GM12878 (cell line): Measurements from ENCODE around the gene LTBP2. TPM values are rescaled to one million over a fixed set of nuclear protein-coding genes. Genes with fewer than 3 reads are reported as not detected.

Source experiments
- ATAC-seq: fragments of 200-7000 bp; cut with Tn5 transposase; 3 replicates; pipeline ENCODE4 v1.9.1; 2020; ENCODE audit warnings: mild to moderate bottlenecking, moderate library complexity
- BruUV-seq: library from RNA; stranded (reverse); fragments of 400-500 nt; replicated peaks from 2 replicates; lab custom pipeline; 2021; lab: Mats Ljungman, UMichigan
- CTCF ChIA-PET: fragments of 300-600 bp; sonication (Branson Sonifier 250); formaldehyde crosslinking; extraction: SDS; loops from one replicate; lab custom pipeline; 2021; ENCODE audit warnings: inconsistent platforms; lab: Yijun Ruan, JAX
- POLR2A ChIA-PET: fragments of 350-600 bp; formaldehyde crosslinking; extraction: SDS; loops from one replicate; lab custom pipeline; 2021; ENCODE audit warnings: inconsistent platforms; lab: Charles Lee
- RAD21 ChIA-PET: fragments of 300-600 bp; sonication (Branson Sonifier 250); formaldehyde crosslinking; loops from one replicate; lab custom pipeline; 2023; ENCODE audit warnings: antibody characterized with exemption; ENCODE audit not compliant: unreplicated experiment; lab: Charles Lee
- SMC1A ChIA-PET: fragments of 300-600 bp; sonication (Branson Sonifier 250); formaldehyde crosslinking; loops from one replicate; lab custom pipeline; 2023; ENCODE audit not compliant: unreplicated experiment, uncharacterized antibody; lab: Charles Lee
- DNase-seq: peaks from one replicate; pipeline ENCODE4 v3.0.0-alpha.2; 2011; ENCODE audit warnings: low read depth, low spot score
- FAIRE-seq: peaks from 3 replicates; lab custom pipeline; 2011; peaks lifted over from hg19 to GRCh38; lab: Jason Lieb, UNC
- H2AFZ ChIP-seq: 2 replicates; pipeline ENCODE4 v1.6.0; 2011; ENCODE audit warnings: low read depth, low read length, control low read depth; ENCODE audit not compliant: control insufficient read depth
- H3K27ac ChIP-seq: 2 replicates; pipeline ENCODE4 v1.5.1; 2011; ENCODE audit warnings: control low read depth; ENCODE audit not compliant: control insufficient read depth, insufficient read depth
- H3K27me3 ChIP-seq, 2 experiments: replicated peaks in 1 of 2; 2 replicates each; pipeline versions ENCODE4 v1.6.0 to v1.6.1; 2011; ENCODE audit warnings: low read length in 1 of 2; ENCODE audit not compliant: control insufficient read depth in 2 of 2, insufficient read depth in 2 of 2
- H3K36me3 ChIP-seq, 2 experiments: 2 replicates each; pipeline ENCODE4 v1.5.1; 2011; ENCODE audit warnings: low read length in 1 of 2; ENCODE audit not compliant: control insufficient read depth in 2 of 2, insufficient read depth in 2 of 2
- H3K4me1 ChIP-seq: 2 replicates; pipeline ENCODE4 v1.6.1; 2011; ENCODE audit warnings: mild to moderate bottlenecking, low read length, moderate library complexity, mixed read lengths; ENCODE audit not compliant: control insufficient read depth, insufficient read depth
- H3K4me2 ChIP-seq: 2 replicates; pipeline ENCODE4 v1.6.0; 2011; ENCODE audit warnings: control low read depth; ENCODE audit not compliant: control insufficient read depth, insufficient read depth
- H3K4me3 ChIP-seq: fragments of 200-600 bp; sonication (generic); 2 replicates; pipeline ENCODE4 v1.5.1; 2016
- H3K79me2 ChIP-seq: 2 replicates; pipeline ENCODE4 v1.6.0; 2011; ENCODE audit warnings: low read length; ENCODE audit not compliant: control insufficient read depth, insufficient read depth
- H3K9ac ChIP-seq: 2 replicates; pipeline ENCODE4 v1.8.0; 2011; ENCODE audit warnings: low read length, control low read depth, mixed read lengths; ENCODE audit not compliant: control insufficient read depth, insufficient read depth
- H3K9me3 ChIP-seq: replicated peaks from 3 replicates; pipeline ENCODE4 v1.5.1; 2011; ENCODE audit warnings: mild to moderate bottlenecking, low read length; ENCODE audit not compliant: control insufficient read depth, insufficient read depth
- H4K20me1 ChIP-seq: 2 replicates; pipeline ENCODE4 v1.6.0; 2011; ENCODE audit not compliant: control insufficient read depth, insufficient read depth
- BMI1 ChIP-seq: fragments of 450-650 bp; IDR thresholded peaks from 2 replicates; pipeline ENCODE4 v1.6.1; 2016; ENCODE audit warnings: mild to moderate bottlenecking, moderate library complexity, borderline replicate concordance
- CHD1 ChIP-seq: IDR thresholded peaks from 2 replicates; pipeline ENCODE4 v1.6.1; 2012; ENCODE audit warnings: low read depth, low read length, improper control_type of control experiment
- DPF2 ChIP-seq: fragments of 450-650 bp; IDR thresholded peaks from 2 replicates; pipeline ENCODE4 v1.6.1; 2017; ENCODE audit warnings: mild to moderate bottlenecking
- EGR1 ChIP-seq, 2 experiments: IDR thresholded peaks; 1 replicate in 1 of 2; 2 replicates in 1 of 2; pipeline ENCODE4 v1.6.1; 2011 to 2012; ENCODE audit warnings: low read depth in 2 of 2, low read length in 2 of 2, borderline replicate concordance in 1 of 2, mild to moderate bottlenecking in 1 of 2, moderate library complexity in 1 of 2
- HDGF ChIP-seq: fragments of 450-650 bp; IDR thresholded peaks from 2 replicates; pipeline ENCODE4 v1.6.1; 2016; ENCODE audit warnings: antibody characterized with exemption
- MYC ChIP-seq: IDR thresholded peaks from 2 replicates; pipeline ENCODE4 v1.6.1; 2011; ENCODE audit warnings: mild to moderate bottlenecking, low read length, moderate library complexity, inconsistent platforms; ENCODE audit not compliant: insufficient read depth, insufficient replicate concordance, insufficient read length, severe bottlenecking
- PAX8 ChIP-seq: fragments of 450-650 bp; IDR thresholded peaks from 2 replicates; pipeline ENCODE4 v1.6.1; 2017; ENCODE audit warnings: mild to moderate bottlenecking, moderate library complexity
- PBX3 ChIP-seq: IDR thresholded peaks from 2 replicates; pipeline ENCODE4 v1.6.1; 2011; ENCODE audit warnings: mild to moderate bottlenecking, low read depth, low read length, moderate library complexity; ENCODE audit not compliant: insufficient replicate concordance
- RB1 ChIP-seq: fragments of 450-650 bp; formaldehyde crosslinking; IDR thresholded peaks from 2 replicates; pipeline ENCODE4 v1.6.1; 2017; ENCODE audit warnings: mild to moderate bottlenecking, borderline replicate concordance
- SREBF1 ChIP-seq: IDR thresholded peaks from 2 replicates; pipeline ENCODE4 v1.6.1; 2012; ENCODE audit warnings: mild to moderate bottlenecking, low read length
- TCF3 ChIP-seq: IDR thresholded peaks from 2 replicates; pipeline ENCODE4 v1.6.1; 2012; ENCODE audit warnings: low read depth, mild to moderate bottlenecking, low read length, borderline replicate concordance; ENCODE audit not compliant: insufficient read depth
- WGBS: methylation state at CpG from one replicate; pipeline ENCODE4 v1.1.6; 2016; ENCODE audit warnings: low lambda C conversion rate; ENCODE audit not compliant: insufficient replicate concordance, insufficient coverage; ENCODE audit errors: missing lambda C conversion rate; 5-methylcytosine and 5-hydroxymethylcytosine counted together
- in situ Hi-C: fragments of 300-500 bp; cut with MboI; formaldehyde crosslinking; loops from 9 replicates; pipeline ENCODE4 v1.14.3; 2018; ENCODE audit warnings: mixed read lengths
- intact Hi-C: fragments of 100-400 bp; cut with micrococcal nuclease; formaldehyde crosslinking; loops from one replicate; pipeline ENCODE4 v1.14.2; 2022; ENCODE audit not compliant: unreplicated experiment
- polyA plus RNA-seq, 11 experiments: library from polyadenylated mRNA; depleted of rRNA in 4 of 11; unstranded in 6 of 11; stranded (reverse) in 5 of 11; fragments of >200 nt; fragmentation: Nextera tagmentation in 4 of 11; fragmentation: Illumina TruSeq in 1 of 11; extraction: Ambion mirVana in 4 of 11; extraction: Trizol in 1 of 11; gene quantifications; 1 replicate in 1 of 11; 2 replicates in 10 of 11; pipeline versions ENCODE4 v1.2.1 to v1.2.3, GENCODE V29; 2011 to 2016; ENCODE audit warnings: inconsistent platforms in 2 of 11, missing spikeins in 2 of 11, low read depth in 1 of 11
- total RNA-seq, 4 experiments: library from RNA; depleted of rRNA in 3 of 4; stranded (reverse); fragments of >200 nt in 3 of 4; fragmentation: Illumina TruSeq in 1 of 4; extraction: Trizol in 1 of 4; gene quantifications; 2 replicates each; pipeline versions ENCODE4 v1.2.1 to v1.2.3, GENCODE V29; 2013 to 2021
- TF ChIP-seq, protein P1 (sequence below): fragments of 450-650 bp; IDR thresholded peaks from 2 replicates; pipeline ENCODE4 v1.6.1; 2017; ENCODE audit warnings: mild to moderate bottlenecking
- TF ChIP-seq, protein P2 (sequence below): fragments of 150-350 bp; IDR thresholded peaks from 2 replicates; pipeline ENCODE4 v1.6.1; 2014; ENCODE audit warnings: mild to moderate bottlenecking, low read depth, low read length

LTBP2 gene
- total and polyA plus RNA-seq, 10 of the 15 experiments (the other 5 are each of a cell fraction or from before 2014, with no cell fraction given): 0.03 to 0.23 (median 0.06) TPM; not detected in 1

DNA sequence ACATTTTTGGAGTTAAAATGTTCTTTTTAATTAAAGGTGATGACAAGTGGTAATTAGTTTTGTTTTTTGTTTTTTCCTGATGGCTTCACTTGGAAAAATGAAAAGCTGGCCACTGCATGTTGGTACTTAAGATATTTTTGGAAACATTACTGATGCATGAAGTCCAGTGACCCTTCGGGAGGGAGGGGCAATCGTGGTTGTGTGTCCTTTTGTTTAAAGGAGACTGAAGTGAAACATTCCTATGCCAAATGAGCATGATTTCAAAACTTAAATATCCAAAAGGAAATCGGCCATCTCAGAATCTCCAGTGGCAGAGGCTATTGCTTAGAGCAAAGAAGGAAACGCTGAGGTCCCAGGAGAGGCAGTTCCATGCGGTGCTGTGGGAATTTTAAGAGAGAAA lies 20.1 kb downstream of the LTBP2 start:
- ChIA-PET CTCF (interaction anchor here (1.1 to 3.6 kb wide), 3 partner anchors 11 to 55 kb away, joined by 3 to 12 read pairs (median 4); no protein-coding TSS in a partner anchor), POLR2A (no interaction called here), RAD21 (interaction anchor here (1.1 to 3.3 kb wide), 2 partner anchors 17 kb away, joined by 3 to 12 read pairs; no protein-coding TSS in a partner anchor), SMC1A (no interaction called here)
- ATAC-seq (no peak), DNase-seq (no peak), FAIRE-seq (no peak)
- Histone ChIP-seq H2AFZ (no peak overlapping the region), H3K9ac (no peak overlapping the region), H3K27ac (no peak overlapping the region), H3K79me2 (no peaks in the 10 kb centered on the region), H4K20me1 (no peaks in the 10 kb centered on the region), H3K4me3 (no peak overlapping the region), H3K36me3 (no peaks in the 10 kb centered on the region), H3K27me3 (no peaks in the 10 kb centered on the region), H3K9me3 (no peaks in the 10 kb centered on the region), H3K4me2 (no peak overlapping the region), H3K4me1 (peaks cover 11% of the 10 kb centered on the region)
- WGBS: 68% methylated on average over 5 of the region's 5 CpGs
- in situ Hi-C loops: no loop called here
- no peak for TF ChIP-seq TCF3
- no peak for TF ChIP-seq CHD1
- TF ChIP-seq MYC: no peak
- TF ChIP-seq BMI1: no peak
- intact Hi-C loops: no loop called here
- no TSS peak for BruUV-seq

GRCh38 chr14:74591394-74591793 lies 20.6 kb downstream of the LTBP2 start:
- ATAC-seq: no peak
- intact Hi-C loops: no loop called here
- Histone ChIP-seq H3K36me3 (no peaks in the 10 kb centered on the region), H3K27ac (no peak overlapping the region), H3K79me2 (no peaks in the 10 kb centered on the region), H2AFZ (no peak overlapping the region), H3K9me3 (no peaks in the 10 kb centered on the region), H3K9ac (no peak overlapping the region), H3K4me1 (peaks cover 11% of the 10 kb centered on the region), H4K20me1 (no peaks in the 10 kb centered on the region), H3K4me2 (no peak overlapping the region), H3K4me3 (no peak overlapping the region), H3K27me3 (no peaks in the 10 kb centered on the region)
- ChIA-PET RAD21 (interaction anchor here (1.1 kb wide), 1 partner anchor 16 kb away, joined by 3 read pairs; no protein-coding TSS in a partner anchor), SMC1A (no interaction called here), POLR2A (interaction anchor here (0.9 kb wide), 1 partner anchor 24 kb away, joined by 3 read pairs; no protein-coding TSS in a partner anchor), CTCF (interaction anchor here (1.1 to 1.7 kb wide), 5 partner anchors 11 to 54 kb away, joined by 3 to 5 read pairs (median 3); no protein-coding TSS in a partner anchor)
- WGBS: 77% methylated on average over 6 of the region's 6 CpGs
- BruUV-seq: no TSS peak
- no peak for DNase-seq
- FAIRE-seq: no peak
- in situ Hi-C loops: no loop called here
- TF ChIP-seq PBX3 (no peak), PAX8 (no peak), EGR1 (IDR thresholded peaks at IDR 0.05; ENCODE audit: borderline replicate concordance in 1 of 2, low read depth in 2 of 2, low read length in 2 of 2) (no peak), DPF2 (no peak), RB1 (no peak), SREBF1 (no peak), HDGF (no peak)
- TF ChIP-seq, protein P1, sequence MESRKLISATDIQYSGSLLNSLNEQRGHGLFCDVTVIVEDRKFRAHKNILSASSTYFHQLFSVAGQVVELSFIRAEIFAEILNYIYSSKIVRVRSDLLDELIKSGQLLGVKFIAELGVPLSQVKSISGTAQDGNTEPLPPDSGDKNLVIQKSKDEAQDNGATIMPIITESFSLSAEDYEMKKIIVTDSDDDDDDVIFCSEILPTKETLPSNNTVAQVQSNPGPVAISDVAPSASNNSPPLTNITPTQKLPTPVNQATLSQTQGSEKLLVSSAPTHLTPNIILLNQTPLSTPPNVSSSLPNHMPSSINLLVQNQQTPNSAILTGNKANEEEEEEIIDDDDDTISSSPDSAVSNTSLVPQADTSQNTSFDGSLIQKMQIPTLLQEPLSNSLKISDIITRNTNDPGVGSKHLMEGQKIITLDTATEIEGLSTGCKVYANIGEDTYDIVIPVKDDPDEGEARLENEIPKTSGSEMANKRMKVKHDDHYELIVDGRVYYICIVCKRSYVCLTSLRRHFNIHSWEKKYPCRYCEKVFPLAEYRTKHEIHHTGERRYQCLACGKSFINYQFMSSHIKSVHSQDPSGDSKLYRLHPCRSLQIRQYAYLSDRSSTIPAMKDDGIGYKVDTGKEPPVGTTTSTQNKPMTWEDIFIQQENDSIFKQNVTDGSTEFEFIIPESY: no peak
- TF ChIP-seq, protein P2, sequence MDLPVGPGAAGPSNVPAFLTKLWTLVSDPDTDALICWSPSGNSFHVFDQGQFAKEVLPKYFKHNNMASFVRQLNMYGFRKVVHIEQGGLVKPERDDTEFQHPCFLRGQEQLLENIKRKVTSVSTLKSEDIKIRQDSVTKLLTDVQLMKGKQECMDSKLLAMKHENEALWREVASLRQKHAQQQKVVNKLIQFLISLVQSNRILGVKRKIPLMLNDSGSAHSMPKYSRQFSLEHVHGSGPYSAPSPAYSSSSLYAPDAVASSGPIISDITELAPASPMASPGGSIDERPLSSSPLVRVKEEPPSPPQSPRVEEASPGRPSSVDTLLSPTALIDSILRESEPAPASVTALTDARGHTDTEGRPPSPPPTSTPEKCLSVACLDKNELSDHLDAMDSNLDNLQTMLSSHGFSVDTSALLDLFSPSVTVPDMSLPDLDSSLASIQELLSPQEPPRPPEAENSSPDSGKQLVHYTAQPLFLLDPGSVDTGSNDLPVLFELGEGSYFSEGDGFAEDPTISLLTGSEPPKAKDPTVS: no peak
